OCI-LY3 (cell line): ENCODE measurements around the gene ANK3.
A peak's percentile ranks its signal among the peaks of the same experiment; 100 is the strongest.

Experiments used
- H2AFZ ChIP-seq: fragments of 200-600, 300-600 bp; shearing (Covaris generic); 2 replicates; pipeline ENCODE4 v1.6.0; 2014; ENCODE audit warnings: antibody characterized with exemption, low read depth, low read length
- H3K27ac ChIP-seq: fragments of 200-600, 300-600 bp; sonication (generic); 2 replicates; pipeline ENCODE4 v1.5.1; 2014; ENCODE audit warnings: mild to moderate bottlenecking, low read length, moderate library complexity, mixed read lengths
- H3K27me3 ChIP-seq: fragments of 200-600, 300-600 bp; sonication (generic); 2 replicates; pipeline ENCODE4 v1.6.1; 2014; ENCODE audit warnings: low read depth, low read length, mixed read lengths
- H3K36me3 ChIP-seq: fragments of 200-600, 300-600 bp; sonication (generic); replicated peaks from 2 replicates; pipeline ENCODE3; 2014; ENCODE audit warnings: low read depth, low read length, mixed read lengths
- H3K4me1 ChIP-seq: fragments of 300-600, 200-600 bp; sonication (generic); 2 replicates; pipeline ENCODE4 v1.6.1; 2014; ENCODE audit warnings: low read length, mixed read lengths
- H3K4me2 ChIP-seq: fragments of 200-600, 300-600 bp; sonication (generic); 2 replicates; pipeline ENCODE4 v1.6.1; 2014; ENCODE audit warnings: low read length, mixed read lengths
- H3K4me3 ChIP-seq: fragments of 300-600, 200-600 bp; sonication (generic); 2 replicates; pipeline ENCODE4 v1.5.1; 2014; ENCODE audit warnings: antibody characterized with exemption, mild to moderate bottlenecking, low read length, moderate library complexity
- H3K79me2 ChIP-seq: fragments of 300-600, 200-600 bp; shearing (Covaris generic); 2 replicates; pipeline ENCODE4 v1.6.1; 2014; ENCODE audit warnings: mild to moderate bottlenecking, low read length, mixed read lengths
- H3K9ac ChIP-seq: fragments of 300-600, 200-600 bp; shearing (Covaris generic); 2 replicates; pipeline ENCODE4 v1.6.0; 2014; ENCODE audit warnings: mild to moderate bottlenecking, low read length, moderate library complexity
- H3K9me3 ChIP-seq: fragments of 200-600, 300-600 bp; shearing (Covaris generic); 2 replicates; pipeline ENCODE4 v1.6.1; 2014; ENCODE audit warnings: low read length, mixed read lengths; ENCODE audit not compliant: insufficient read depth
- H4K20me1 ChIP-seq: fragments of 200-600, 300-600 bp; sonication (generic); 2 replicates; pipeline ENCODE4 v1.6.1; 2016; ENCODE audit warnings: low read length, mixed read lengths; ENCODE audit not compliant: insufficient read depth
- CTCF ChIP-seq: fragments of 200-600, 300-600 bp; sonication (generic); IDR thresholded peaks from 2 replicates; pipeline ENCODE4 v1.5.1; 2014; ENCODE audit warnings: antibody characterized with exemption, low read length, low read depth
- EZH2phosphoT487 ChIP-seq: fragments of 200-600 bp; shearing (Covaris generic); IDR thresholded peaks from 2 replicates; pipeline ENCODE4 v1.6.1; 2018; ENCODE audit warnings: antibody characterized with exemption, mixed run types, low read depth

ANK3 gene

GRCh38 chr10:59997827-59998525, 391.7 kb downstream of the ANK3 start:
- Histone ChIP-seq H3K27me3 (no peaks in the 10 kb centered on the region), H3K36me3 (no peaks in the 10 kb centered on the region), H3K4me2 (no peak overlapping the region), H3K4me3 (no peak overlapping the region), H2AFZ (no peak overlapping the region), H3K27ac (no peak overlapping the region), H4K20me1 (no peaks in the 10 kb centered on the region), H3K79me2 (no peaks in the 10 kb centered on the region), H3K4me1 (no peaks in the 10 kb centered on the region), H3K9ac (no peak overlapping the region), H3K9me3 (no peaks in the 10 kb centered on the region)
- no peak for TF ChIP-seq EZH2phosphoT487
- no peak for TF ChIP-seq CTCF

GRCh38 chr10:59995862-59996261, 393.8 kb downstream of the ANK3 start:
- Histone ChIP-seq H2AFZ (no peak overlapping the region), H3K4me2 (no peak overlapping the region), H3K9ac (no peak overlapping the region), H3K79me2 (no peaks in the 10 kb centered on the region), H3K4me1 (peaks cover 8% of the 10 kb centered on the region), H3K9me3 (no peaks in the 10 kb centered on the region), H3K27me3 (no peaks in the 10 kb centered on the region), H3K4me3 (no peak overlapping the region), H3K36me3 (no peaks in the 10 kb centered on the region), H4K20me1 (no peaks in the 10 kb centered on the region), H3K27ac (no peak overlapping the region)
- TF ChIP-seq EZH2phosphoT487, result no peak
- TF ChIP-seq CTCF, result no peak

- Histone ChIP-seq H3K4me2 (no peak overlapping the region), H3K27ac (no peak overlapping the region), H3K9ac (no peak overlapping the region), H3K79me2 (no peaks in the 10 kb centered on the region), H2AFZ (no peak overlapping the region), H3K4me3 (no peak overlapping the region), H3K9me3 (no peaks in the 10 kb centered on the region), H4K20me1 (no peaks in the 10 kb centered on the region), H3K4me1 (peaks cover 8% of the 10 kb centered on the region), H3K27me3 (no peaks in the 10 kb centered on the region), H3K36me3 (no peaks in the 10 kb centered on the region)
- TF ChIP-seq EZH2phosphoT487 (no peak), CTCF (no peak)
These were observed 395.7 kb downstream of the ANK3 start for GRCh38 chr10:59993931-59994330.

- Histone ChIP-seq H2AFZ (peak overlapping the region; percentile 85), H3K27ac (no peak overlapping the region)
These were observed 398.0 kb downstream of the ANK3 start for GRCh38 chr10:59991661-59992060.

More at GRCh38 chr10:59991661-59992060, 398.0 kb downstream of the ANK3 start:
- Histone ChIP-seq H3K4me2 (peak overlapping the region; percentile 72), H3K27me3 (no peaks in the 10 kb centered on the region), H3K79me2 (no peaks in the 10 kb centered on the region), H3K4me3 (peak overlapping the region; percentile 51), H4K20me1 (no peaks in the 10 kb centered on the region), H3K9ac (no peak overlapping the region), H3K36me3 (no peaks in the 10 kb centered on the region), H3K4me1 (peaks cover 8% of the 10 kb centered on the region), H3K9me3 (no peaks in the 10 kb centered on the region)
- no peak for TF ChIP-seq CTCF
- TF ChIP-seq EZH2phosphoT487, result no peak
